H1 (cell line): Measurements from ENCODE around the gene CALML4. TPM values are rescaled to one million over a fixed set of nuclear protein-coding genes. Genes with fewer than 3 reads are reported as not detected.

Experiments
- CTCF ChIA-PET: fragments of 300-600 bp; sonication (Branson Sonifier 250); formaldehyde crosslinking; loops from one replicate; lab custom pipeline; 2021; ENCODE audit not compliant: partially characterized antibody; lab: Charles Lee
- POLR2A ChIA-PET: fragments of 300-600 bp; sonication (Branson Sonifier 250); formaldehyde crosslinking; loops from one replicate; lab custom pipeline; 2021; ENCODE audit warnings: inconsistent platforms; ENCODE audit not compliant: partially characterized antibody; lab: Charles Lee
- DNase-seq, 2 experiments: peaks; one replicate each; pipeline versions ENCODE4 v3.0.0 to v3.0.0-alpha.2; 2010 to 2022; ENCODE audit warnings: low spot score in 2 of 2, low read depth in 1 of 2, mixed read lengths in 1 of 2
- FAIRE-seq: peaks from 2 replicates; lab custom pipeline; 2011; peaks lifted over from hg19 to GRCh38; lab: Jason Lieb, UNC
- H2AFZ ChIP-seq: 2 replicates; pipeline ENCODE4 v1.8.1; 2012; ENCODE audit warnings: low read length, inconsistent platforms
- H2AK5ac ChIP-seq: 2 replicates; pipeline ENCODE4 v1.6.1; 2013; ENCODE audit warnings: low read depth, low read length
- H2BK120ac ChIP-seq: replicated peaks from 2 replicates; pipeline ENCODE3; 2013; ENCODE audit warnings: low read depth, low read length, inconsistent platforms
- H2BK12ac ChIP-seq: 2 replicates; pipeline ENCODE4 v1.6.1; 2013; ENCODE audit warnings: low read depth, low read length
- H2BK15ac ChIP-seq: 2 replicates; pipeline ENCODE4 v1.6.1; 2013; ENCODE audit warnings: low read length
- H2BK20ac ChIP-seq: 2 replicates; pipeline ENCODE4 v1.6.1; 2013; ENCODE audit warnings: low read length
- H2BK5ac ChIP-seq: 2 replicates; pipeline ENCODE4 v1.6.1; 2013; ENCODE audit warnings: low read depth, low read length
- H3K14ac ChIP-seq: 2 replicates; pipeline ENCODE4 v1.6.1; 2013; ENCODE audit warnings: inconsistent platforms; ENCODE audit not compliant: insufficient read length
- H3K18ac ChIP-seq: 2 replicates; pipeline ENCODE4 v1.6.1; 2013; ENCODE audit warnings: low read length; ENCODE audit errors: extremely low read depth
- H3K23ac ChIP-seq: 2 replicates; pipeline ENCODE4 v1.6.1; 2013; ENCODE audit warnings: inconsistent platforms; ENCODE audit not compliant: insufficient read length
- H3K23me2 ChIP-seq: 2 replicates; pipeline ENCODE4 v1.6.1; 2013; ENCODE audit warnings: low read depth, low read length
- H3K27ac ChIP-seq: 2 replicates; pipeline ENCODE4 v1.6.1; 2011; ENCODE audit warnings: low read depth, low read length, inconsistent platforms
- H3K27me3 ChIP-seq, 4 experiments: replicated peaks in 1 of 4; 1 replicate in 1 of 4; 2 replicates in 3 of 4; pipeline versions ENCODE4 v1.6.1 to v1.8.1; 2011 to 2013; ENCODE audit warnings: low read length in 3 of 4, mild to moderate bottlenecking in 3 of 4, inconsistent platforms in 2 of 4, mixed read lengths in 2 of 4, moderate library complexity in 1 of 4; ENCODE audit not compliant: control insufficient read depth in 3 of 4, insufficient read depth in 3 of 4; ENCODE audit errors: extremely low read depth in 1 of 4
- H3K36me3 ChIP-seq, 4 experiments: 2 replicates each; pipeline versions ENCODE4 v1.6.1 to v1.8.1; 2011 to 2013; ENCODE audit warnings: mild to moderate bottlenecking in 4 of 4, low read length in 3 of 4, moderate library complexity in 2 of 4, control low read depth in 1 of 4, inconsistent platforms in 1 of 4; ENCODE audit not compliant: insufficient read depth in 4 of 4, control insufficient read depth in 2 of 4
- H3K4ac ChIP-seq: replicated peaks from 2 replicates; pipeline ENCODE3; 2013; ENCODE audit warnings: low read length, low read depth, mixed read lengths, inconsistent platforms; ENCODE audit not compliant: insufficient read length
- H3K4me1 ChIP-seq, 4 experiments: replicated peaks in 1 of 4; 1 replicate in 1 of 4; 2 replicates in 3 of 4; pipeline versions ENCODE4 v1.6.1 to v1.8.1; 2011 to 2013; ENCODE audit warnings: low read length in 3 of 4, inconsistent platforms in 2 of 4, mixed read lengths in 1 of 4; ENCODE audit not compliant: insufficient read depth in 4 of 4, control insufficient read depth in 3 of 4
- H3K4me2 ChIP-seq, 2 experiments: 2 replicates each; pipeline versions ENCODE4 v1.6.1 to v1.8.1; 2011 to 2013; ENCODE audit warnings: low read depth in 2 of 2, low read length in 2 of 2, control low read depth in 1 of 2, inconsistent platforms in 1 of 2, mild to moderate bottlenecking in 1 of 2; ENCODE audit not compliant: insufficient read depth in 1 of 2
- H3K4me3 ChIP-seq, 4 experiments: fragments of 200-600, 300-600 bp in 1 of 4; sonication (generic), shearing (Covaris generic), sonication (Bioruptor Twin) in 1 of 4; 2 replicates each; pipeline versions ENCODE4 v1.5.1 to v1.8.1; 2011 to 2016; ENCODE audit warnings: low read length in 4 of 4, low read depth in 3 of 4, control low read depth in 2 of 4, inconsistent platforms in 2 of 4, mild to moderate bottlenecking in 2 of 4, mixed read lengths in 1 of 4, moderate library complexity in 1 of 4; ENCODE audit not compliant: insufficient read depth in 2 of 4; ENCODE audit errors: extremely low read depth in 1 of 4
- H3K56ac ChIP-seq: replicated peaks from 2 replicates; pipeline ENCODE3; 2013; ENCODE audit warnings: low read depth, mild to moderate bottlenecking, mixed read lengths, low read length, inconsistent platforms; ENCODE audit not compliant: insufficient read length
- H3K79me1 ChIP-seq: 2 replicates; pipeline ENCODE4 v1.6.1; 2013; ENCODE audit warnings: low read depth, low read length, control low read depth
- H3K79me2 ChIP-seq, 2 experiments: 2 replicates each; pipeline versions ENCODE4 v1.6.1 to v1.8.1; 2012 to 2013; ENCODE audit warnings: low read length in 2 of 2, mild to moderate bottlenecking in 2 of 2, inconsistent platforms in 1 of 2; ENCODE audit not compliant: insufficient read depth in 2 of 2, control insufficient read depth in 1 of 2
- H3K9ac ChIP-seq, 4 experiments: replicated peaks in 1 of 4; 1 replicate in 1 of 4; 2 replicates in 3 of 4; pipeline versions ENCODE4 v1.6.1 to v1.8.1; 2011 to 2013; ENCODE audit warnings: low read depth in 3 of 4, low read length in 3 of 4, control low read depth in 2 of 4, mild to moderate bottlenecking in 2 of 4, moderate library complexity in 2 of 4, inconsistent platforms in 1 of 4; ENCODE audit errors: extremely low read depth in 1 of 4
- H3K9me3 ChIP-seq, 2 experiments: 2 replicates each; pipeline versions ENCODE4 v1.6.1 to v1.8.1; 2012 to 2013; ENCODE audit warnings: mild to moderate bottlenecking in 2 of 2, moderate library complexity in 2 of 2, control low read depth in 1 of 2, inconsistent platforms in 1 of 2, low read depth in 1 of 2, low read length in 1 of 2, mixed read lengths in 1 of 2; ENCODE audit not compliant: insufficient read depth in 2 of 2
- H4K20me1 ChIP-seq, 2 experiments: replicated peaks in 1 of 2; 2 replicates each; pipeline versions ENCODE3 to v1.8.1; 2011 to 2013; ENCODE audit warnings: inconsistent platforms in 2 of 2, low read length in 2 of 2, mild to moderate bottlenecking in 1 of 2; ENCODE audit not compliant: insufficient read depth in 2 of 2, control insufficient read depth in 1 of 2
- H4K5ac ChIP-seq: 2 replicates; pipeline ENCODE4 v1.6.1; 2013; ENCODE audit warnings: low read length, low read depth, mixed read lengths, inconsistent platforms; ENCODE audit not compliant: insufficient read length
- H4K8ac ChIP-seq: 2 replicates; pipeline ENCODE4 v1.8.0; 2013; ENCODE audit warnings: mild to moderate bottlenecking, moderate library complexity, low read length, inconsistent platforms; ENCODE audit not compliant: insufficient read depth; ENCODE audit errors: extremely low read depth
- H4K91ac ChIP-seq: replicated peaks from 2 replicates; pipeline ENCODE3; 2013; ENCODE audit warnings: low read length, mixed read lengths, inconsistent platforms; ENCODE audit not compliant: insufficient read length
- BRCA1 ChIP-seq: IDR thresholded peaks from 2 replicates; pipeline ENCODE4 v1.6.1; 2012; ENCODE audit warnings: low read depth, low read length, improper control_type of control experiment
- CBX5 ChIP-seq: fragments of 300-800, 300-1000 bp; sonication (generic); IDR thresholded peaks from 2 replicates; pipeline ENCODE4 v1.7.1; 2016; ENCODE audit warnings: antibody characterized with exemption, low read length, low read depth
- CREB1 ChIP-seq: IDR thresholded peaks from 2 replicates; pipeline ENCODE4 v1.6.1; 2012; ENCODE audit warnings: inconsistent platforms
- CTCF ChIP-seq, 3 experiments: IDR thresholded peaks; 1 replicate in 2 of 3; 2 replicates in 1 of 3; pipeline versions ENCODE4 v1.5.1 to v1.6.1; 2011; ENCODE audit warnings: low read length in 3 of 3, mild to moderate bottlenecking in 3 of 3, inconsistent platforms in 2 of 3, low read depth in 1 of 3, moderate library complexity in 1 of 3; ENCODE audit not compliant: insufficient read depth in 1 of 3; ENCODE audit errors: control extremely low read depth in 1 of 3
- FOSL1 ChIP-seq: IDR thresholded peaks from 2 replicates; pipeline ENCODE4 v1.6.1; 2011; ENCODE audit warnings: mild to moderate bottlenecking, low read depth, low read length, moderate library complexity; ENCODE audit not compliant: insufficient read depth
- WGBS, 2 experiments: shearing (Covaris generic) in 1 of 2; methylation state at CpG; one replicate each; pipeline versions ENCODE4 v1.1.6 to v1.1.7; 2013 to 2015; ENCODE audit warnings: low lambda C conversion rate in 2 of 2, mixed read lengths in 2 of 2, inconsistent platforms in 1 of 2, low coverage in 1 of 2, missing lambda C conversion rate in 1 of 2; ENCODE audit not compliant: insufficient replicate concordance in 2 of 2, insufficient coverage in 1 of 2, insufficient read length in 1 of 2; ENCODE audit errors: extremely low coverage in 1 of 2, missing lambda C conversion rate in 1 of 2; 5-methylcytosine and 5-hydroxymethylcytosine counted together
- polyA plus RNA-seq, 7 experiments: library from polyadenylated mRNA; depleted of rRNA in 3 of 7; stranded (reverse) in 5 of 7; unstranded in 2 of 7; fragments of >200 nt in 5 of 7; fragments of 200-250 nt in 2 of 7; gene quantifications; 1 replicate in 5 of 7; 2 replicates in 1 of 7; 4 replicates in 1 of 7; pipeline versions ENCODE4 v1.2.1 to v1.2.3, GENCODE V29; 2011 to 2013; ENCODE audit warnings: missing spikeins in 2 of 7, mixed read lengths in 2 of 7
- total RNA-seq: library from RNA; stranded (reverse); fragmentation: NEBNext Ultra II Directional; extraction: Animal tissue kit (Norgen Biotek cat#: 25700); gene quantifications from 2 replicates; pipeline ENCODE4 v1.2.1, GENCODE V29; 2021

The CALML4 gene
- total and polyA plus RNA-seq, 2 of the 8 experiments (the other 6 are each of a cell fraction or from before 2014, with no cell fraction given): 3.8 to 12.5 TPM

DNA sequence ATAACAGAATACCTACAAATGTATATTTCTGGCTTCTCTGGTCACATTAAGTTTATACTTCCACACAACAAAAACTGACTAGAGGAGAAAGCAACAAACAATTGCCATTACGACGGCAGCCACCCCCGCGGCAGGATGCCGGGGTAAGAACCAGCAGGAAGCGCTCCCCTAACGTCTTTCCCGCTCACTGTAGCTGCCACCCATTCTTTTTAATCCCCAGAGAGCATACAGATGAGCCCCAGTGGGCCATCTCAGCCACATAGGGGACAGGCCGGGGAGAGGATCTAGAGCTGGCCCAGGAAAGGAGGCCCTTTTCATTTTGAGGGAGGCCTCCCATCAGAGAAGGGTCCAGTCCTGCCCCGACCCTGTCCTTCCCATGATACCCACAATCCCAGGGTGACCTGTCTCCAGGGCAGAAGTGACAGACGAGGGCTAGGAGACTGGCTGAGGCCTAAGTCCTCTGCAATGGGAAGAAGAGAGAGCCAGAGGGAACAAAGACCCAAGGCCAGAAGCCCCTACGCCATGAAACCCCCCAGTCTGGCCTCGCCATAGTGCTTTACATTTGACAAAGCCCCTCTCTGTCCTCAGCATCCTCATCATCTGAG, 3.6 kb upstream of the CALML4 start:
- no peaks in the 10 kb centered on the region for H3K27me3 ChIP-seq
- no peak overlapping the region for H2BK120ac ChIP-seq
- no peak overlapping the region for H3K23ac ChIP-seq
- H3K4me2 ChIP-seq: no peak overlapping the region
- H2BK5ac ChIP-seq: no peak overlapping the region
- peaks cover 10 to 28% of the 10 kb centered on the region in 2 experiments for H4K20me1 ChIP-seq
- H3K9me3 ChIP-seq: no peaks in the 10 kb centered on the region
- no peak overlapping the region for H2AFZ ChIP-seq
- peaks cover 0 to 20% of the 10 kb centered on the region in 2 experiments; a peak in 1 of 4 replicates for H3K79me2 ChIP-seq
- WGBS, 2 experiments: 92% methylated on average over 13 of the region's 13 CpGs; no CpG with 5 or more reads in 1 of the 2 experiments
- H3K9ac ChIP-seq: no peak overlapping the region
- no peak overlapping the region for H2AK5ac ChIP-seq
- no peak overlapping the region for H3K14ac ChIP-seq
- no peak overlapping the region for H2BK15ac ChIP-seq
- no peak for DNase-seq
- H4K8ac ChIP-seq: no peak overlapping the region
- H3K4ac ChIP-seq: no peak overlapping the region
- FAIRE-seq: no peak
- H3K4me1 ChIP-seq: peaks cover 2 to 39% (median 19%) of the 10 kb centered on the region in 4 experiments
- no peak overlapping the region for H2BK12ac ChIP-seq
- no peak overlapping the region for H4K5ac ChIP-seq
- no peak overlapping the region for H3K27ac ChIP-seq
- no peak overlapping the region for H3K4me3 ChIP-seq
- POLR2A ChIA-PET: no interaction called here
- H3K23me2 ChIP-seq: no peaks in the 10 kb centered on the region
- CTCF ChIA-PET: interaction anchor here (0.6 to 5.7 kb wide), 2 partner anchors 13 to 45 kb away, joined by 3 to 101 read pairs; no protein-coding TSS in a partner anchor
- H3K36me3 ChIP-seq: no peaks in the 10 kb centered on the region; a peak in 1 of 8 replicates
- no peak overlapping the region for H3K18ac ChIP-seq
- H2BK20ac ChIP-seq: no peak overlapping the region
- peaks cover 6% of the 10 kb centered on the region; the same call in 1 of the 2 replicates for H3K79me1 ChIP-seq
- H3K56ac ChIP-seq: no peak overlapping the region
- no peak for TF ChIP-seq CTCF (IDR thresholded peaks at IDR 0.05; ENCODE audit: control extremely low read depth in 1 of 3, insufficient read depth in 1 of 3, low read depth in 1 of 3, low read length in 3 of 3)
- TF ChIP-seq FOSL1: no peak
- no peak for TF ChIP-seq CREB1
- no peak for TF ChIP-seq BRCA1
- TF ChIP-seq CBX5: no peak
- no peak overlapping the region for H4K91ac ChIP-seq
